ENCODE measurements around the gene UBAC1. TPM values are rescaled to one million over a fixed set of nuclear protein-coding genes. Genes with fewer than 3 reads are reported as not detected.
A peak's percentile ranks its signal among the peaks of the same experiment; 100 is the strongest.

UBAC1 gene
- total RNA-seq, 1 donor = 29.0 TPM

DNA sequence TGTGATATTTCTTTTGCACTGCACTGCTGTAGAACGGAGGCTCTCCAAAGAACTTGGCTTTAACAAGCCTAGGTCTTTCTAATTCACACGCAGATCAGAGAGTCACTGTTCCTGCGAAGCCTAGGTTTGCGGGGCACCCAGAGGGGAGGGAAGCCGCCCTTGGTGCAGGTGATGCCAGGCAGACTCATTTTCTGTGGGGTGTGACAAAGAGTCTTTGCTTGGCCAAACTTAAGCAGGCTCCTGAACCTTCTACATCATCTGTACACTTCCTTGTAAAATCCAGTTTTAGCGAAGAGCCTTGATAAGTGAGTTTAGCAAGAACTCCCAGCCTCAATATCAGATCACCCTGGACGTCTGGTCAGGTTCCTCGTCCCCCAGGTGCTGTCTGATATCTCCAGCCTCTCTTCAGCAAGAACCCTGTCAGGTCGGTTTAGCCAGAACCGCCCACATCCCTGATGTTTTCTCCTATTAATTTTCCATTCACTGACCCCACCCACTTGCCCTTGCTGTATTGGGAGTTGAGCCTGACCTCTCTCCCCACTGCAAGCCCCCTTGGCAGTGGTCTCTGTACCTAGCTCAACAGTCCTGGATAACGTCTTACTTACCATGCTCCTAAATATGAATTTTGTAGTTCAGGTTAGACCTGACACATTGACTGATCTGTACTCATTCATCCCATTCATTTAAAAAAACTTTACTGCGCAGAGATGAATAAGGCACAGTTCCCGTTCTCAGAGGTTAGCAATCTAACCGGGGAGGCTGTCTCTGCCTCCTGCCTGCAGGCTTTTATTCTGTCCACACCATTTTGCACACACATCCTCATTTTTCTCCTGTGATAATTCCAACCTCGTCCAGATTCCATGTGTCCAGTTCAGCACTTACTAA is 880 bp upstream of the UBAC1 start:
- TF ChIP-seq, protein P1, sequence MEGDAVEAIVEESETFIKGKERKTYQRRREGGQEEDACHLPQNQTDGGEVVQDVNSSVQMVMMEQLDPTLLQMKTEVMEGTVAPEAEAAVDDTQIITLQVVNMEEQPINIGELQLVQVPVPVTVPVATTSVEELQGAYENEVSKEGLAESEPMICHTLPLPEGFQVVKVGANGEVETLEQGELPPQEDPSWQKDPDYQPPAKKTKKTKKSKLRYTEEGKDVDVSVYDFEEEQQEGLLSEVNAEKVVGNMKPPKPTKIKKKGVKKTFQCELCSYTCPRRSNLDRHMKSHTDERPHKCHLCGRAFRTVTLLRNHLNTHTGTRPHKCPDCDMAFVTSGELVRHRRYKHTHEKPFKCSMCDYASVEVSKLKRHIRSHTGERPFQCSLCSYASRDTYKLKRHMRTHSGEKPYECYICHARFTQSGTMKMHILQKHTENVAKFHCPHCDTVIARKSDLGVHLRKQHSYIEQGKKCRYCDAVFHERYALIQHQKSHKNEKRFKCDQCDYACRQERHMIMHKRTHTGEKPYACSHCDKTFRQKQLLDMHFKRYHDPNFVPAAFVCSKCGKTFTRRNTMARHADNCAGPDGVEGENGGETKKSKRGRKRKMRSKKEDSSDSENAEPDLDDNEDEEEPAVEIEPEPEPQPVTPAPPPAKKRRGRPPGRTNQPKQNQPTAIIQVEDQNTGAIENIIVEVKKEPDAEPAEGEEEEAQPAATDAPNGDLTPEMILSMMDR (IDR thresholded peaks at IDR 0.05; ENCODE audit: extremely low read depth, low read depth, low read length) = no peak
- H3K4me3 ChIP-seq (ENCODE audit: insufficient read depth, low read length) = no peak overlapping the region
- H3K36me3 ChIP-seq (ENCODE audit: insufficient read depth, low read length) = no peaks in the 10 kb centered on the region
- peaks cover 17% of the 10 kb centered on the region for H4K20me1 ChIP-seq (ENCODE audit: insufficient read depth, low read length)
- peak overlapping the region; percentile 77 for H3K4me2 ChIP-seq (ENCODE audit: insufficient read depth, low read length)
- no peak overlapping the region for H3K27ac ChIP-seq (ENCODE audit: low read depth, low read length)
- peaks cover 6% of the 10 kb centered on the region for H3K27me3 ChIP-seq (ENCODE audit: insufficient read depth, low read length)
- DNase-seq (ENCODE audit: insufficient read length, low spot score, missing footprints) = no peak
- peaks cover 31% of the 10 kb centered on the region for H3K79me2 ChIP-seq (ENCODE audit: insufficient read depth, low read length)
- no peaks in the 10 kb centered on the region for H3K9me3 ChIP-seq (ENCODE audit: low read depth, low read length)
- H3K4me1 ChIP-seq (ENCODE audit: insufficient read depth, low read length) = peaks cover 9% of the 10 kb centered on the region
- peak overlapping the region; percentile 53 for H2AFZ ChIP-seq (ENCODE audit: low read length)

DNA sequence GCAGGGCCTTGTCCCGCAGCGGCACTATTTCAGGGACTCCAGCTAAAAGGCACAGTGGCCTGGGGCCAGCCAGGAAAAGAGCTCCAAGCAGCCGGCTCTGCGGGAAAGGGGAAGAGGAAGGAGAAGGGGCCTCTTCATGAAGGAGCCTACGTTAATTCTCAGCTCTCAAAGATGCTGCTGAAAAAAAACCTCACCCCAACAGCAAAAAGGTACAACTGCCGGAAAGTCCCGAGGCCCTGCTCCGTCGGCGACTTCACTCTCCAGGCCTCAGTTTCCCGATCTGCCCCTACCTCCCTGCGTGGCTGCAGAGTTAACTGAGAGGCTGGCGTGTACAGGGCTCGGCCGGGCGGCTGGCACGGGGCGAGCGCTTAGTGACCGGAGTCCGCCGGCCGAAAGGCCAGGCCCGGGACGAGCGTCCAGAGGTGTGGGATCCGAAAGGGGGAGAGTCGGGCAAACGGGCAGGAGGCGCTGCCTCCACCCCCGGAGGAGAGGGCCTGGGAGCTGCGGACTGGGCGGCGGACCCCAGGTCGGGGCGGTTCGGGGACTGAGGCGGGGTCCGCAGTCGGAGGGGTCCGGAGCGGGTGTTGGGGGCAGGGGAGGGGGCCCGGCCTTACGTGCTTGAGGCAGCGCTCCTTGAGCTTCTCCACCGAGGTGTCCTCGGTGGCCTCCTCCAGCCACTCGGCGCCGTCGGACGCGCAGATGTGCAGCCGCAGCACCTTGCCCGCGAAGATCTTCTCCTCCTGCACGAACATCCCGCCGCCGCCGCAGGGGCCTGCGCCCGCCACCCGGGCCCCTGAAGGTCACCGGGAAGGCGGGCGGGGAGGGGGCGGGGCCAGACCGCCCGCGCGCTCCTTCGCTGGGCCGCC is 529 bp downstream of the UBAC1 start:
- TF ChIP-seq, protein P1 (IDR thresholded peaks at IDR 0.05; ENCODE audit: extremely low read depth, low read depth, low read length) = no peak
- Histone ChIP-seq H3K79me2 (ENCODE audit: insufficient read depth, low read length) (peaks cover 45% of the 10 kb centered on the region), H4K20me1 (ENCODE audit: insufficient read depth, low read length) (peaks cover 25% of the 10 kb centered on the region), H3K4me1 (ENCODE audit: insufficient read depth, low read length) (peaks cover 9% of the 10 kb centered on the region), H3K4me3 (ENCODE audit: insufficient read depth, low read length) (peak overlapping the region; percentile 91), H2AFZ (ENCODE audit: low read length) (peak overlapping the region; percentile 84), H3K27ac (ENCODE audit: low read depth, low read length) (peak overlapping the region; percentile 63), H3K9me3 (ENCODE audit: low read depth, low read length) (no peaks in the 10 kb centered on the region), H3K36me3 (ENCODE audit: insufficient read depth, low read length) (no peaks in the 10 kb centered on the region), H3K27me3 (ENCODE audit: insufficient read depth, low read length) (peaks cover 6% of the 10 kb centered on the region), H3K4me2 (ENCODE audit: insufficient read depth, low read length) (peak overlapping the region; percentile 90)
- DNase-seq (ENCODE audit: insufficient read length, low spot score, missing footprints) = peak; percentile 95

DNA sequence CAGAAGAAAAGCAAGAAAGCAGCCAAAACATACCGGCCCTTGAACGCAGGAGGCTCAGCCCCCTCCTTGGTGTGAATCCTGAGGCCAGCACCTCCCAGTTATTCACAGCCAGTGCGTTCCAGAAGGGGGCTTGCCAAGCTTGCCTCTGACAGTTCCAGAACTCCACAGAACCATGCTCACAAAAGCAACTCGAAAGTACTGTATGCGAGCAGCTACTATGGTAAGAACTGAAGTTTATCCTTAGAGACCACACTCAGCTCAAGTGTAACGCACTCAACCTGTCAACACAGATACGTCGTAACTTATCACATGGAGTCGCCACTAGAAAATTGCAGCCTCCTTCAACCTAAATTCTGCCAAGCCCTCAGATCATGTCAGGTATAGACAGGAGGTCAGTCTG is 1.4 kb downstream of the UBAC1 start:
- Histone ChIP-seq H3K4me1 (ENCODE audit: insufficient read depth, low read length) (peaks cover 9% of the 10 kb centered on the region), H3K27ac (ENCODE audit: low read depth, low read length) (no peak overlapping the region), H3K36me3 (ENCODE audit: insufficient read depth, low read length) (no peaks in the 10 kb centered on the region), H3K27me3 (ENCODE audit: insufficient read depth, low read length) (peaks cover 6% of the 10 kb centered on the region), H3K4me2 (ENCODE audit: insufficient read depth, low read length) (peak overlapping the region; percentile 90), H2AFZ (ENCODE audit: low read length) (peak overlapping the region; percentile 84), H3K4me3 (ENCODE audit: insufficient read depth, low read length) (peak overlapping the region; percentile 91), H3K9me3 (ENCODE audit: low read depth, low read length) (no peaks in the 10 kb centered on the region), H3K79me2 (ENCODE audit: insufficient read depth, low read length) (peaks cover 49% of the 10 kb centered on the region), H4K20me1 (ENCODE audit: insufficient read depth, low read length) (peaks cover 25% of the 10 kb centered on the region)
- TF ChIP-seq, protein P1 (IDR thresholded peaks at IDR 0.05; ENCODE audit: extremely low read depth, low read depth, low read length) = no peak
- peak; percentile 90 for DNase-seq (ENCODE audit: insufficient read length, low spot score, missing footprints)

All from osteoblast (primary cell).